Activated CD8-positive, alpha-beta memory T cell treated with anti-CD3 and anti-CD28 coated beads, Interleukin-2, amount 50 U/mL, for 24 hours (primary cell): ENCODE measurements around the gene CHD2.
"Not testable (repeated sequence)": the region's sequence is repeated elsewhere in the genome, so short reads cannot be mapped to it uniquely, and the experiment has no call there.

ENCODE experiments used
- DNase-seq: peaks from one replicate; pipeline ENCODE4 v3.0.0-alpha.2; 2020; ENCODE audit errors: extremely low read depth

The CHD2 gene

DNA sequence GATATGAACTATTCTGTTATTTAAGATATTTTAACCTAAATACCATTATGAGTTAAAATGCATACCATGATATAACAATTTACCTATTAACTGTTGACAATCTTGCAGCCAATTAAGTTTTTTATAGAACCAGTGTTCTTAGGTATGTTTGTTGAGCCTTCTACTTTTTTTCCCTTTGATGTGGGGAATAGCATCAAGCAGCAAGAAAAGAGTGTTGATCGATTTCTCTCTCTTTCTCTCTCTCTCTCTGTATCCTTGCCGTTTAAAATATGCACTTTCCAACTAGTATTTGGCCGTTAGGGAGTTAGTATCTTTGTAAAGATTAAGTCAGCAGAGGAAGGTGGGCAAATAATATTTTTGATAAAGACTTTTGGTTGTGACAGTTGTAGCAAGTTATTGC is 5.9 kb downstream of the CHD2 start:
- DNase-seq, result no peak

DNA sequence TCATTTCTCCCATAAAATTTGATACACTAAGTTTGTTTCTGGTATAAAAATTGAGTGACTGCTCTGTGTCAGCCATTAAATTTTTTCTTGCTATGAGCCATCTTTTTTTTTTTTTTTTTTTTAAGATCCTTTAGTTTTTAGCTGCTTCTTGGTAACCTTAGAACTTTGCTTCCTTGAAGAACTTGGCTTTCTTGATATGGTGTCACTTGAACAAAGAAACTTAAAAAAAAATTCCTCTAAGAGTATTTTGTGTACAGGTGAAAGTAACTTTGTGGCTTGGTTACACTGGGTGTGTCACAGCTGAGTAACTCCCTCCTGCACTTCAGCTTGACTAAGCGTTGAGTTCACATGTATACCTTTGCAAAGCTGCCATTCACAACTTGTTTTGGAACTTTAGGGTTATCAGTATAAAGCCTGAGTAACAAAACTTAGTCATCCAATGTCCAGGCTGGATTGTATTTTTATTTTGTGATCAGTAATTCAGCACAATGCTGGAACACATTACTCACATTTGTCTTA is 6.5 kb downstream of the CHD2 start:
- no peak for DNase-seq

DNA sequence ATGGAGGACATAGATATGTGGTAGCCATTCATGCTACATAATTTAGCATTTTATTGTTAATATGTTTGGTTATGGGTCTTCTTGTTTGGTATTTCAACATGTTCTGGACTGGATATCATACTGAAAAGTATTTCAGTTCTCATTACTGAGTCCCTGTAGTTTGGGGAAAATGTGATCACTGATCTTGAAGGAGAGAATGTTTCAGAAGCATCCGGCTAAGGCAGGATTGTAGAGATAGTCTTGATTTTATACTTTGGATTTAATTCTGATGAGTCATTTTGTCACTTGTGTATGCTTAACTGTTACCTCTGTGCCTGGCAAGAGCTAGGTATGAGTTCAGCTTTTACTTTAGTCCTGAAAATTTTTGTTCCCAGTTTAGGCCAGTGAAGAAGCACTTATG is 7.1 kb downstream of the CHD2 start:
- no peak for DNase-seq

DNA sequence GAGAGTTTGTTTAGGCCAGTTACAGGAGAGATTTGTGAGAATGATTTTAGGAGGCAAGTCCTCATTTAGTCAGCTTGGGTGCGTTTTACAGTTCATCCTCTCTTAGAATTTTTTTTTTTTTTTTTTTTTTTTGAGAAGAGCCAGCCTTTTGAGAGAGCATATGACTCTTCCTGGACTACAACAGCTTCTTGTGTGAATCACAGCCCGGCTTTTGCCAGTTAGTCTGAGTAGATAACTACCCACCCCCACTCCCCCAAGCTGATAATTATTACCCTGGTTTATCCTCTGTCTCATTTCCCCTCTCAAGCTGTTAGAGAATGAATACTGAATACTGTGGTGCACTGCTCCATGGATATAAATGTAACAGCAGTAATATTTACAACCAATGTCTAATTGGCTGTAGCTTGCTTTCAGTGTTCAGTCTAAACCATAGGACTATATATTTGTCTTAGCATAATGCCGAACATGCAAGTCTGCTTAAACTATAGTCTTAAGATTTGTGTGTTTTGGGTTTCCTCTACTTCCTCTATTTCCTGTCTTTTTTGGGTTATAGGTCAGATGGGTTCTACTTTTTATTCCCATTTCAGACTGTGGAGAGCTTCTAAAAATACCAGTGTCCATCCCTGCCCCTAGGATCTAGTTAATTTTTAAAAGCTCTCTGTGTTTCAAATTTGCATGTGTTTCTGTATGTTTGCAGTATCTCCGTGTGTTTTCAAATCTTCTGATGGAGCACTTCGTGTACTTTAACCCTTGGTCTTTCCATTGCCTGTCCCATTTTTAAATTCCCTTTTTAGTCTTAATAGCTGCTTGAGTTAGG is 8.0 kb downstream of the CHD2 start:
- no peak for DNase-seq

DNA sequence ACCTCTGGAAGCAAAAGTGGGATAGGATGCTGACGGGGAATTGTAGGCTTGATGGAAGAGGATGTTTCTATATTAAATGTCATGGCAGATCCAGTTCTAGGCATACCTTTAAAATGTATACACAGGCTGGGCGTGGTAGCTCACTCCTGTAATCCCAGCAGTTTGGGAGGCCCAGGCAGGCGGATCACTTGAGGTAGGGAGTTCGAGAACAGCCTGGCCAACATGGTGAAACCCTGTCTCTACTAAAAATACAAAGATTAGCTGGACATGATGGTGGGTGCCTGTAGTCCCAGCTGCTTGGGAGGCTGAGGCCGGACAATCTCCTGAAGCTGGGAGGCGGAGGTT is 8.6 kb downstream of the CHD2 start:
- DNase-seq, result no peak

DNA sequence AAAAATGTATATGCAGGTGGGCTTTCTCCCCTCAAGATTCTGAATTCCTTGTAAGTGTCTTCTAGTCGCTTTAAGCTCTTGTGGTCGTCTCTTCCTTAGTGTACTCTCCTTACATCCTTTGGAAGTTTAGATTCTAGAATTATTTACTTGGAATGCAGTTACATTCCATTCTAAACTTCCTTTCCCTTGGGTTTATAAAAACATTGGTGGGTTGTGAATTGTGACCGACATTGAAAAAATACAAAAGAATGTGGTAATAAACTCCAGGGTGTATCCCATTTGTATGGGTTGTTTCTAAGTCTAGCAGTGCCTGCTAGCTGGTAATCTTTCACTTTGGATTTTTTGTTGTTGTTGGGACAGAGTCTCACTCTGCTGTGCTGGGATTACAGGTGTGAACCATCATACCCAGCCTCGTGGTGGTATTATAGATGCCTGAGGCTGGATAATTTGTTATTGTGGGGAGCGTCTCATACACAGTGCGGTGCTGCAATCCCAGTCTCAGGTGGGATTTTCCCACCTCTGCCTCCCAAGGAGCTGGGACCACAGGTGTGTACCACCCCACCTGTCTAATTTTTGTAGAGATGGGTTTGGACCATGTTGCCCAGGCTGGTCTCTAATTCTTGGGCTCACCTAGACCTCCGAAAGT is 9.1 kb downstream of the CHD2 start:
- no peak for DNase-seq

DNA sequence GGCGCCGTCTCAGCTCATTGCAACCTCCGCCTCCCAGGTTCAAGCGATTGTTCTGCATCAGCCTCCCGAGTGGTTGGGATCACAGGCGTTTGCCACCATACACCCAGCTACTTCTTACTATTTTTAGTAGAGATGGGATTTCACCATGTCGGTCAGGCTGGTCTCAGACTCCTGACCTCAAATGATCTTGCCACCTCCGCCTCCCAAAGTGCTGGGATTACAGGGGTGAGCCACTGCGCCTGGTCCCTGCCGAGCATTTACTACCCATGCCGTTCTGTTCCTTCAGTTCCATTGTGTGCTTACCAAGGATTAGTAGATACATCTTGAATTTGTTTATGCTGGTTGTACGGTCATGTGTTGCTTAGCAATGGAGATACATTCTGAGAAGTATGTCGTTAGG is 10.3 kb downstream of the CHD2 start:
- no peak for DNase-seq

DNA sequence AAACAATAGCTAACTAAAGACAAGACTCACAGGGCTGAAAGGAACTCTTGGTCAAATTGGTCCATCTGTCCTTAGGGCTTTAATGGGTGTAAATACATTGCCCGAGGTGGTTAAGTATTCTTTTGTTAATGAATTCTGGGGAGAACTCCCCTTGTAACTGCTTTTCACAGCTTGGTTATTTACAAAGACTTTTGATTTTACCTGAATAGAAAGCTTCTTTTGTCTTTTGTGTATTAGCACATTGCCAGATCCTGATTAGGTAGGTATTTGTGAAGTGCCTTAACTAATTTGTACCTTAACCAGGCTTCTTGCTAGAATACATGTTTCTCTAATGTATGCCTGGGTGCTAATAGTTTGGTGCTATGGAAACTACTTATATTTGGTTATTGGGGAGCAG is 14.0 kb downstream of the CHD2 start:
- DNase-seq, result no peak

DNA sequence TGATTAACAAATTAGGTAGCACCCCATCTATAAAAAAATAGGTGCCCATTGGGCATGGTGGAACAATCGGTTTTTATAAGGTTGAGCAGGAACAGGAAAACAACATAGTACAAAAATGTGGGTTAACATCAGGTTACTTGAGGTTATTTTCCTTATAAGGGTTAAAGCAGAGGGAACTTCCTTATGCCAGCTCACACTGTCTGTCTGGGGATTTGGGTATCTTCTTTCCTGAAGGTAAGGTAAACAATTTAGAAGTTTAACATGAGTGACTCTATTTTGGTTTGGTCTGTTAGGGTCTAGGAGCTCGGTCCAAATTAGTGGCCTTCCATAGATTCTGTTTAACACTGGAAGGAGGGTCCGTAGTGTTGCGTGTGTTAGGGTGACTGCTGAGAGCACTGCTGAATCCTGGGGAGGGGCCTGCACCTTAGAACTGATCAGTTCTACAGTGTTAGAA is 14.7 kb downstream of the CHD2 start:
- DNase-seq, result no peak

DNA sequence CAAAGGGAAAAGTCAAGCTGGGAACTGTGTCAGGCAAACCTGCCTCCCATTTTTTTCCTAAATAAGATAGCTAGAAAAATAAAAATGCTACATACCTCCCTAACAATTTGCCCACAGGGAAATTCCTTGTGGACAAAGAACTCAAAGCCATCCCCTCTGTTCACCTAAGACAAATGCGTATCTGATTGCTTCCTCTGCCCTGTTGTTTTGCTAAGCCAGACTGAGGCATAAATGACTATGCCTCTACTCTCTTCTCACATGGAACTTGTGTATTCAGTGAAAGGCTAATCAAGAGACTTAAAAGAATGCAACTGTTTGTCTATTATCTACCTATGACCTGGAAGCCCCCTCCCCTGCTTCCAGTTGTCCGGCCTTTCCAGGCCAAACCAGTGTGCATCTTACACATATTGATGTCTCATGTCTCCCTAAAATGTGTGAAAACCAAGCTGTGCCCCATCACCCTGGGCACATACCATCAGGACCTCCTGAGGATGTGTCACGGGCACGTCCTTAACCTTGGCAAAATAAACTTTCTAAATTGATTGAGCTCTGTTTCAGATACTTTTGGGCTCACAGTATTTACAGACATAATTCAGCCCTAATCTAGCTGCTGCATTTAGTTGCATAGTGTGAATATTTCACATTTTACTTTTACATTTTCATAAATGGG is 15.8 kb downstream of the CHD2 start:
- DNase-seq, result no peak

DNA sequence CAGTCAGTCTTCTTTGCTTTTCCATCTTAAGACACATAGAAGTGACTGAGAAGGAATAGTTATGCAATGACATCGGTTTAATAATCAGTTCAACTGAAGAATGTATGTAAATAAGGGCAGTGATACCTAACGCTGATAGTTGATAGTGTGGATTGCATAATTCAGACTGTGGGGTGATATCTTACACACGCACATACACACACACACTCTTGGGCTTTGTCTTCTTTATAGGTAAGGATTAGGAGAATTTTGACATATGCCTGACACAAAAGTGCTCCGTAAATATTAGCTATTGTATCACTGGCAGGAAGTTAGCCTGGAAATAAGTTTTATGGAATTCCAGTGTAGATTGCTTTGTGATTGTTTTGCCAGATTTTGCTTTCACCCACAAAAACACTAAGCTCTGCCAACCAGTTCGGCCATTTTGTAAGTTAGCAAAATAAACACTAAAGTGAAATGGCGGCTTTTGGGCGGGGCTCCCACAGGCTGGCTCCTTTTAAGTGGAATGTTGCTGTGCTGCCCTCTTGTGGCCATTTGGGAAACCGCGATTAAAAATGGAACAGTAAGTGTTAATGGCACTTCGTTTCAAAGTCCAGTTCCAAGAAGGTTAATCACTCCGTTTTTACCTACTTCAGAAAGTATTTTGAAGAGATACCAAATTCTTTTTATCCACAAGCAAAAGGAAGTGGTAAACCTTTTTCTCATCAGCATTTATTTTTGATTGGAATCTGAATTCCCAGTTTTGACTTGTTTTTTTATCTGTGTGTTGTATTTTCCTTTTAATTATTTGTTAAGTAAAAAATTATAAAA is 17.7 kb downstream of the CHD2 start:
- peak; percentile 93 for DNase-seq

DNA sequence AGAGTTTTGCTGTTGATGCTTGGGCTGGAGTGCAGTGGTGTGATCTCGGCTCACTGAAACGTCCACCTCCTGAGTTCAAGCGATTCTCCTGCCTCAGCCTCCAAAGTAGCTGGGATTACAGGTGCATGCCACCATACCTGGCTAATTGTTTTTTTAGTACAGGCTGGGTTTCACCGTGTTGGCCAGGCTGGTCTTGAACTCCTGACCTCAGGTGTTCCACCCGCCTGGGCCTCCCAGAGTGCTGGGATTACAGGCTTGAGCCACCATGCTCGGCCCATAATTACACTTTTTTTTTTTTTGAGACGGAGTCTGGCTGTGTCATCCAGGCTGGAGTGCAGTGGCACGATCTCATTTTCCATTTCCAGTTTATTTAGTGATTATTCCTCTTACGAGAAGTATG is 18.8 kb downstream of the CHD2 start:
- not testable (repeated sequence) for DNase-seq

DNA sequence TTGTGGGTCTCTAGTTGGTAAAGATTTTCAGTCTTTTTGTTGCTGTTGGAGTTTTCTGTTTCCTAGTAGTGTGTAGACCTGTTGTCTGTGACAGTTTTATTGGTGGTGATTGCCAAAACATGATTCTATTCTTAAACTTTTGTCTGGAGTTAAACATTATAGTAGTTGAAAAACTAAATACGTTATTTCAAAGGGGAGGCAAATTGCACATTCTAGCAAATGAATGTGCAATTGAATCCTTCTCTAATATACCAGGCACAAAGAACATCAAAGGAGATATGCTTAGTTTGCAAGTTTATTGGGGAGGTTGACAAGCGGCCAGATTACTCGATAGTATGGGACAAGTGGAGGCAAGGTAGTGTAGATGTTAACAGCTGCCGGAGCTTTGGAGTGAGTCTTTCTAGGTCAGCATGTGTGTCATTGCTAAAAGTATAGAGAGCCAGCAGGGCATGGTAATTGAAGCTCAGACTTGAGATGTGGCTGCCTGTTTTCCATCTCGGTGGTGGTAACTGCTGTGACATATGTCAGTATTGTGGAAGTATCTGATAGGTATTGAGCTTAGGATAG is 20.6 kb downstream of the CHD2 start:
- DNase-seq, result no peak

DNA sequence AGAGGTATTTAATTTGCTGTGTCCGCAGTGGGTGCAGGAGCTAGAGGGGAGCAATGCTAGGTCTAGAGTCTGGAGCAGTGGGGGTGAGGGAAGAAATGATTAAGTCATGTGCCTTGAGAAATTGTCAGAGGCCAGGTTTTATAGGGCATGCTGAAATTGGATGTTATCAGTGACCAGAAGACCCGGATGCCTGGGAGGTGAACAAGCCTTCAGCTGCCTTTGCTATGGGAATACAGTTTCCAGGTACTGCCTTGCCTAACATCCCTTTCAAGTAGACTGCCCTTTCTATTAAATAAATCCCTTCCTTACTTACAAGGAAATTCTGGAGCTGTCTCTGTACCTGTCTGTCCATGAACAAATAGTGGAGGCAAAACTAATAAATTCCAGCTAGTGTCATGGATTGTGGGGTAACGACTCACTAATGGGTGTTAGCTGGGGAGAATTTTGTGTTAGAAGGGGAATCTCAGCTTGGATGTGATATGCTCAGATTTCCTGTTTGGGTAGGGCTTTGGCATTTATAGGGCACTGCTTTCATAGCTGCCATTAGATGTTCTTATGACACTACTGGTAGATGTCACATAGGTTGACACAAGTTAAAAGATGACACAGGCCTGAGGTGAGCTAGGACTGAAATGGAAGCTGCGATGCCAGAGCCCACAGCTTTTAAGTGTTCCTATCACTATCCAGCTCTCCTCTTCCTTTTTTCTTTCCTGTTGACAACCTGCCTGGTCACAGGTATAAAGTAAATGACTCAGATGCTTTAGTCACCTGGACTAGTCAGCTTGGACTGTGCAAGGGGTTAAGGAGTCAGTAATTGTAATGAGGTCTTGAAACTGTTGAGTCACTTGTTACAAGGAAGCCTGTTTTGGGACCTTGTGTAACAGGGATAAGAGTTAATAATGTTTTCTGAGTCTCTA is 21.3 kb downstream of the CHD2 start:
- DNase-seq, result no peak

DNA sequence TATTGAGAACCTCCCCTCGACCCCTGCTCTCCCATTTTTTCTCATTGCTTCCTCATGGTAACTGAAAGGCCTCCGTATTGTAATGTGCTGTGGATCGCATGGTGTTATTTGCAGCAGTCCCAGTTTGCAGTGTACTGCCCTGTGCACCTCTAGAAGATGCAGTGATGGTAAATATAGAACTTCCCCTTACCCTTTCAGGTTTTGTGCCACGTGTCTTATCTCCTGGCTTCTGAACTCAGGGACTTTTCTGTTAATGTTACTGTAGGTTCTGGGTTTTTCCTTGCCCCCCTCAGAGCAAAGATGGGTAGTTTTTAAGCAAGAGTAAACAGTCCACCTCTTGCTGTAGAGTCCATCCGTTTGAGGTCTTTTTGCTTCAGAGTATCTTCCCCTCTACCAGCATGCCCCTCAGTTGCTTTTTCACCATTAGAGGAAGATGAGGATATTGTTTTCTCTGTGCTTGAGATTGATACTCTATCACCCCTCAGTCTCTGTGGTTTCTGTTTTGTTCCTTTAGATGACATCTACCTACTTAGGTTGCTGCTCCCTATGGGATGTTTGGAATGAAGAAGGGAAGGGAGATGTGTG is 22.4 kb downstream of the CHD2 start:
- no peak for DNase-seq

DNA sequence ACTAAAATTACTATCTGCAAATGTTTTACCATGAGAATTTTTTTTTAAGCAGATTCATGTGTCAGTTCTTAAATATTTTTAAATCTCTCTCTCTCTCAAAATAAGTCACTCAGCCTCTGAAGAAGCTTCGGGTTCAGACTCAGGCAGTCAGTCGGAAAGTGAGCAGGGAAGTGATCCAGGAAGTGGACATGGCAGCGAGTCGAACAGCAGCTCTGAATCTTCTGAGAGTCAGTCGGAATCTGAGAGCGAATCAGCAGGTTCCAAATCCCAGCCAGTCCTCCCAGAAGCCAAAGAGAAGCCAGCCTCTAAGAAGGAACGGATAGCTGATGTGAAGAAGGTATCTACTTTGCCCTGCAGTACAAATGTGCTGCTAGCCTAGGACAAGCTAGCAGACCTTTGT is 24.1 kb downstream of the CHD2 start:
- no peak for DNase-seq

DNA sequence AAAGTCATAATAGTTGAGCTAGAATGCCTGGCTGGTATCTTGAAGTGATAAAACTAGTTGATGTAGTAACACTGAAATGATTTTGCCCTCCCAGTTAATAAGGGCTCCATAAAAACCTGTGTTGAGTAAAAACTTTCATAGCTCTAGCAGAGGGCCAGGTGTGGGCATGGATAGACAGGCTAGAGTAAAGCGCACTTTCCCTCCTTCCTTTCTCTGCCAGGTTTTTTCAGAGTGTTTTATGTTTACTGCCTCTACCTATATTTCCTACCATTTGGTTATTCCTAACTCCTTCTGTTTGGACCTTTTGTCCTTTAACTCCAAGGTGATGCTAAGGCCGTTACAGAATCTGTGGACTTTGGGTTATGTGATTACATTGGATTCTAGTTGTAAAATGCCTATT is 25.3 kb downstream of the CHD2 start:
- DNase-seq, result no peak

DNA sequence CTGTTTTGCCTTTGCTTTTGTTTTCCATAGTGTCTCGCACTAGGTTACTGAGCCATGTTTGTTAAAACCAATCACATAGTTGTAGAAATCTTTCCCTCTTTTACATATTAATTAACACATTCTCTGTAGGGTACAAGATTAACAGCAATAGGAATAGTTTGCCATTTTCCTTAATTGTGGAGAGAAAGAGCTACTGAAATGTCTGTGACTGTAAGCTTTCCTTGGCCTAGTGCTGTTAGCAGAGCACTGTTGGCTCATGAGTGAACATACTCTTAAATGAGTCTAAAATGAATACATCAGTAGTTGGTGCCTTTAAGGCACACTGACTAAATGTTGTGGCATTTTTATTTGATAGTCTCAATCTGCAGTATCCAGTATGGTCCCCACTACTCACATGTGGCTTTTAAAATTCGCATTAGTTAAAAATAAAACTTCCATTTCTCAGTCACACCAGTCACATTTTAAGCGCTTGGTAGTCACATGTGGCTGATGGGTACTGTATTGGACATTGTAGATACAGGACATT is 28.2 kb downstream of the CHD2 start:
- DNase-seq, result no peak

DNA sequence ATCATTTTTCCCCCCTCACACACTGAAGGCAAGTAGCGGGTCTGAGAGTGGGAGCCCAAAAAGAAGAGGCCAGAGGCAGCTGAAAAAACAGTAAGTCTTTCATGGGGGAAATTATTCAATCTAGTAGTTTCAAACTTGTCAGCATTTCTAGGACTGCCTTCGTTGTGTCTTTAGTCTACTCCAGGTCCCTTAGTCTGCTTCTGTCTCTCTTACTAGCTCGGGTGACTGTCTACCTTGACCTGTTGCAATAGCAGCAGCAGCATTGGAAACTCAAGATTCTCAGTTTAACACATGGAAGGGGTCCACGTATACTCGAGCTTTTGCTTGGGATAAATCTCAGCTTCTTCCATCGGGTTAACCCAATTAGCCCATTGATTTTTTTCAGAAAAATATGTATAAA is 28.9 kb downstream of the CHD2 start:
- DNase-seq, result no peak

DNA sequence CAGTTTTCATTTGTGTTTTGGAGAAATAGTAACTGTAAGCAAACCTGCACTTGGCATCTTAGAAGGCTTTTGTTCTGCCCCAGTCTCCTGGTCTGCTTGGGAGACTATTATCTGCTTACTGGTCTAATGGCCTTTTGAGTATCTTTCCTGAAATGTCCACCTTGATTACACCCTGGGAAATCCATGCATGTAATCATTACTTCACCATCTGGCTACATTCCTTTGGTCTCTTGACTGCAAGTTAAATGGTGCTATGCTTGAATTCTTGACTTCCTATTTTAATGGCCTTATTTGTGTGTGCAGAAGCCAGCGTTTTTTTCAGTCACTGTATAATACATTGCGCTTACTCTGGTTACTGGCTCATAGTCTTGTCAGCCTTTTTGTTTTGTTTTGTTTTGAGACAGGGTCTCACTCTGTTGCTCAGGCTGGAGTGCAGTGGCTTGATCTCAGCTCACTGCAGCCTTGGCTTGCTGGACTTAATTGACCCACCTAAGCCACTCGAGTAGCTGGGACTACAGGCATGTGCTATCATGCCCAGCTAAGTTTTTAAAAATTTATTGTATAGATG is 30.0 kb downstream of the CHD2 start:
- no peak for DNase-seq
